Measurements from ENCODE around the gene P2RX4.

- TF ChIP-seq, protein P1, sequence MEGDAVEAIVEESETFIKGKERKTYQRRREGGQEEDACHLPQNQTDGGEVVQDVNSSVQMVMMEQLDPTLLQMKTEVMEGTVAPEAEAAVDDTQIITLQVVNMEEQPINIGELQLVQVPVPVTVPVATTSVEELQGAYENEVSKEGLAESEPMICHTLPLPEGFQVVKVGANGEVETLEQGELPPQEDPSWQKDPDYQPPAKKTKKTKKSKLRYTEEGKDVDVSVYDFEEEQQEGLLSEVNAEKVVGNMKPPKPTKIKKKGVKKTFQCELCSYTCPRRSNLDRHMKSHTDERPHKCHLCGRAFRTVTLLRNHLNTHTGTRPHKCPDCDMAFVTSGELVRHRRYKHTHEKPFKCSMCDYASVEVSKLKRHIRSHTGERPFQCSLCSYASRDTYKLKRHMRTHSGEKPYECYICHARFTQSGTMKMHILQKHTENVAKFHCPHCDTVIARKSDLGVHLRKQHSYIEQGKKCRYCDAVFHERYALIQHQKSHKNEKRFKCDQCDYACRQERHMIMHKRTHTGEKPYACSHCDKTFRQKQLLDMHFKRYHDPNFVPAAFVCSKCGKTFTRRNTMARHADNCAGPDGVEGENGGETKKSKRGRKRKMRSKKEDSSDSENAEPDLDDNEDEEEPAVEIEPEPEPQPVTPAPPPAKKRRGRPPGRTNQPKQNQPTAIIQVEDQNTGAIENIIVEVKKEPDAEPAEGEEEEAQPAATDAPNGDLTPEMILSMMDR (IDR thresholded peaks at IDR 0.05) = no peak
- TF ChIP-seq POLR2A (IDR thresholded peaks at IDR 0.05) = no peak
Observed at GRCh38 chr12:121175383-121176119, 34.4 kb upstream of the P2RX4 start.
